Measurements from ENCODE around the gene CTNNBIP1. TPM values are rescaled to one million over a fixed set of nuclear protein-coding genes. Genes with fewer than 3 reads are reported as not detected.

CTNNBIP1 gene
- total and polyA plus RNA-seq, 2 of the 8 experiments (the other 6 are each of a cell fraction or from before 2014, with no cell fraction given), result 40.9 to 46.6 TPM

- TF ChIP-seq CTCF (IDR thresholded peaks at IDR 0.05; ENCODE audit: control extremely low read depth in 1 of 3, insufficient read depth in 1 of 3, low read depth in 1 of 3, low read length in 3 of 3) (no peak), MAFK (IDR thresholded peaks at IDR 0.05; ENCODE audit: low read depth, low read length) (no peak), EP300 (IDR thresholded peaks at IDR 0.05; ENCODE audit: borderline replicate concordance in 1 of 2, low read depth in 2 of 2, low read length in 2 of 2) (no peak), EZH2 (IDR thresholded peaks at IDR 0.05; ENCODE audit: low read depth, low read length, severe bottlenecking) (peak; percentile 37), ASH2L (IDR thresholded peaks at IDR 0.05; ENCODE audit: low read length) (peak; percentile 54), KDM4A (IDR thresholded peaks at IDR 0.05; ENCODE audit: low read depth, low read length, severe bottlenecking) (peak; percentile 73), KDM5A (IDR thresholded peaks at IDR 0.05; ENCODE audit: low read length) (no peak), RNF2 (IDR thresholded peaks at IDR 0.05; ENCODE audit: borderline replicate concordance, low read depth, low read length, missing control alignments, poor library complexity, severe bottlenecking) (no peak), TAF1 (IDR thresholded peaks at IDR 0.05; ENCODE audit: low read depth, low read length) (no peak; the same call in 1 of the 2 replicates), SP4 (IDR thresholded peaks at IDR 0.05; ENCODE audit: low read length) (no peak), SAP30 (IDR thresholded peaks at IDR 0.05; ENCODE audit: insufficient read depth, insufficient replicate concordance, low read length) (no peak), POLR2A (IDR thresholded peaks at IDR 0.05; ENCODE audit: control extremely low read depth in 1 of 2, low read depth in 2 of 2, low read length in 2 of 2) (peak in 1 of 2 experiments; percentile 30; a peak in 1 of 3 replicates), TBP (IDR thresholded peaks at IDR 0.05; ENCODE audit: low read depth, low read length) (no peak), ATF3 (IDR thresholded peaks at IDR 0.05; ENCODE audit: insufficient read depth, low read depth, low read length) (peak; percentile 65)
Observed at GRCh38 chr1:9823943-9824701, 85.9 kb downstream of the CTNNBIP1 start, which contains the start of gene CLSTN1 (continued).
